IMR-90 (cell line): ENCODE measurements around the gene CAPRIN1.

Source experiments
- POLR2A ChIP-seq: IDR thresholded peaks from 2 replicates; pipeline ENCODE4 v1.6.1; 2012; ENCODE audit warnings: mild to moderate bottlenecking, low read depth, low read length
- RAD21 ChIP-seq: IDR thresholded peaks from 2 replicates; pipeline ENCODE4 v1.6.1; 2012; ENCODE audit warnings: low read length, improper control_type of control experiment
- RFX5 ChIP-seq: IDR thresholded peaks from 2 replicates; pipeline ENCODE4 v1.8.0; 2012; ENCODE audit warnings: low read depth, mild to moderate bottlenecking, low read length, moderate library complexity
- TF ChIP-seq, protein P1 (sequence below): conservative IDR thresholded peaks from 2 replicates; pipeline ENCODE4 v1.5.1; 2012; ENCODE audit warnings: mild to moderate bottlenecking, low read depth, low read length, improper control_type of control experiment
- TF ChIP-seq, protein P2 (sequence below): fragments of 150-350 bp; IDR thresholded peaks from 2 replicates; pipeline ENCODE4 v1.6.1; 2017; ENCODE audit warnings: mild to moderate bottlenecking, antibody characterized with exemption, low read length, low read depth

DNA sequence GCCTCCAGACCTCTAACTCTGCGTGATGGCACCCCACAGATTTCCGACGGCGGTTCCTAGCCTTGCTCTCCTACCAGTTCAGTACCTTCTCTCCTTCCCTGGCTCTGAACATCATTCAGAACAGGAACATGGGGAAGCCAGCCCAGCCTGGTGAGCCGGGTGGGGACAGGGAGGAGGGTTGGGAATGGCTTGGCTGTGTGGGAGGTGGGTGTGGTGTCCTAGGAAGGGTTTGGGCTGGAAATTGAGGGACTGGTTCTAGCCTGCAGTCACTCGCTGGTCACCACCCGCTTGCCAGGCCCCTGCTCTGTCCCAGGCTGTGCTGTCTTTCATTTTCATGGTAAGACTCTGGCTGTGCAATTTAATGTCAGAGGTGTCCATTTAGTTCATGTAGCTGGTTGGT is 87.8 kb downstream of the CAPRIN1 start:
- TF ChIP-seq, protein P1, sequence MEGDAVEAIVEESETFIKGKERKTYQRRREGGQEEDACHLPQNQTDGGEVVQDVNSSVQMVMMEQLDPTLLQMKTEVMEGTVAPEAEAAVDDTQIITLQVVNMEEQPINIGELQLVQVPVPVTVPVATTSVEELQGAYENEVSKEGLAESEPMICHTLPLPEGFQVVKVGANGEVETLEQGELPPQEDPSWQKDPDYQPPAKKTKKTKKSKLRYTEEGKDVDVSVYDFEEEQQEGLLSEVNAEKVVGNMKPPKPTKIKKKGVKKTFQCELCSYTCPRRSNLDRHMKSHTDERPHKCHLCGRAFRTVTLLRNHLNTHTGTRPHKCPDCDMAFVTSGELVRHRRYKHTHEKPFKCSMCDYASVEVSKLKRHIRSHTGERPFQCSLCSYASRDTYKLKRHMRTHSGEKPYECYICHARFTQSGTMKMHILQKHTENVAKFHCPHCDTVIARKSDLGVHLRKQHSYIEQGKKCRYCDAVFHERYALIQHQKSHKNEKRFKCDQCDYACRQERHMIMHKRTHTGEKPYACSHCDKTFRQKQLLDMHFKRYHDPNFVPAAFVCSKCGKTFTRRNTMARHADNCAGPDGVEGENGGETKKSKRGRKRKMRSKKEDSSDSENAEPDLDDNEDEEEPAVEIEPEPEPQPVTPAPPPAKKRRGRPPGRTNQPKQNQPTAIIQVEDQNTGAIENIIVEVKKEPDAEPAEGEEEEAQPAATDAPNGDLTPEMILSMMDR = no peak
- no peak for TF ChIP-seq RAD21
- no peak for TF ChIP-seq RFX5
- TF ChIP-seq, protein P2, sequence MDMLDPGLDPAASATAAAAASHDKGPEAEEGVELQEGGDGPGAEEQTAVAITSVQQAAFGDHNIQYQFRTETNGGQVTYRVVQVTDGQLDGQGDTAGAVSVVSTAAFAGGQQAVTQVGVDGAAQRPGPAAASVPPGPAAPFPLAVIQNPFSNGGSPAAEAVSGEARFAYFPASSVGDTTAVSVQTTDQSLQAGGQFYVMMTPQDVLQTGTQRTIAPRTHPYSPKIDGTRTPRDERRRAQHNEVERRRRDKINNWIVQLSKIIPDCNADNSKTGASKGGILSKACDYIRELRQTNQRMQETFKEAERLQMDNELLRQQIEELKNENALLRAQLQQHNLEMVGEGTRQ = no peak
- TF ChIP-seq POLR2A = no peak
